Vagina (tissue), 2 donors: ENCODE results near the gene SETDB1. TPM values are rescaled to one million over a fixed set of nuclear protein-coding genes. Genes with fewer than 3 reads are reported as not detected.

Experiments used
- DNase-seq, 2 donors: peaks; one replicate each; pipeline ENCODE4 v3.0.0-alpha.2; 2017; ENCODE audit errors: extremely low spot score in 2 of 2
- H3K27ac ChIP-seq: fragments of 200-600 bp; sonication (generic); one replicate; pipeline ENCODE4 v1.5.1; 2019
- H3K27me3 ChIP-seq: fragments of 200-600 bp; sonication (generic); one replicate; pipeline ENCODE4 v1.5.1; 2019
- H3K36me3 ChIP-seq, 2 donors: fragments of 200-600 bp; sonication (generic); one replicate each; pipeline ENCODE4 v1.5.1; 2017 to 2019
- H3K4me1 ChIP-seq: fragments of 200-600 bp; sonication (generic); one replicate; pipeline ENCODE4 v1.5.1; 2019
- H3K4me3 ChIP-seq, 2 donors: fragments of 200-600 bp; sonication (generic); 1 replicate in 1 of 2; 2 replicates in 1 of 2; pipeline ENCODE4 v1.5.1; 2016 to 2019
- H3K9me3 ChIP-seq: fragments of 200-600 bp; sonication (generic); one replicate; pipeline ENCODE4 v1.5.1; 2019
- CTCF ChIP-seq, 3 experiments: fragments of 450-650 bp in 2 of 3; fragments of 200-600 bp in 1 of 3; sonication (generic) in 1 of 3; IDR thresholded peaks; one replicate each; pipeline ENCODE4 v1.5.1; 2017 to 2019; ENCODE audit warnings: antibody characterized with exemption in 3 of 3, mild to moderate bottlenecking in 2 of 3, moderate library complexity in 2 of 3
- POLR2A ChIP-seq, 2 donors: fragments of 450-650 bp; IDR thresholded peaks; one replicate each; pipeline ENCODE4 v1.6.1; 2017; ENCODE audit warnings: antibody characterized with exemption in 2 of 2, mild to moderate bottlenecking in 2 of 2, moderate library complexity in 2 of 2
- POLR2AphosphoS5 ChIP-seq, 2 donors: sonication (generic); formaldehyde crosslinking; IDR thresholded peaks; one replicate each; pipeline ENCODE4 v1.9.0; 2017; ENCODE audit warnings: antibody characterized with exemption in 2 of 2, mild to moderate bottlenecking in 2 of 2, low read depth in 1 of 2; ENCODE audit not compliant: insufficient read depth in 1 of 2
- intact Hi-C: fragments of 100-400 bp; cut with DNase I; formaldehyde crosslinking; loops from one replicate; pipeline ENCODE4 v1.15.1; 2023
- total RNA-seq: library from RNA; depleted of rRNA; stranded (reverse); fragments of >200 nt; gene quantifications from one replicate; pipeline ENCODE4 v1.2.3, GENCODE V29; 2016

The SETDB1 gene
- total RNA-seq, 1 donor from 2014 or later = 51.1 TPM

- Histone ChIP-seq H3K4me3 (peak overlapping the region; percentile 67 to 97), H3K27ac (peak overlapping the region; percentile 96), H3K36me3 (peaks cover 0 to 21% of the 10 kb centered on the region in 2 donors), H3K4me1 (peaks cover 47% of the 10 kb centered on the region), H3K27me3 (no peaks in the 10 kb centered on the region), H3K9me3 (no peaks in the 10 kb centered on the region)
- intact Hi-C loops = no loop called here
- TF ChIP-seq POLR2A (IDR thresholded peaks at IDR 0.05) (no peak), CTCF (IDR thresholded peaks at IDR 0.05) (no peak), POLR2AphosphoS5 (IDR thresholded peaks at IDR 0.05; ENCODE audit: insufficient read depth in 1 of 2, low read depth in 1 of 2) (no peak)
- no peak for DNase-seq
Measured at GRCh38 chr1:150971583-150972416, 45.6 kb downstream of the SETDB1 start.

DNA sequence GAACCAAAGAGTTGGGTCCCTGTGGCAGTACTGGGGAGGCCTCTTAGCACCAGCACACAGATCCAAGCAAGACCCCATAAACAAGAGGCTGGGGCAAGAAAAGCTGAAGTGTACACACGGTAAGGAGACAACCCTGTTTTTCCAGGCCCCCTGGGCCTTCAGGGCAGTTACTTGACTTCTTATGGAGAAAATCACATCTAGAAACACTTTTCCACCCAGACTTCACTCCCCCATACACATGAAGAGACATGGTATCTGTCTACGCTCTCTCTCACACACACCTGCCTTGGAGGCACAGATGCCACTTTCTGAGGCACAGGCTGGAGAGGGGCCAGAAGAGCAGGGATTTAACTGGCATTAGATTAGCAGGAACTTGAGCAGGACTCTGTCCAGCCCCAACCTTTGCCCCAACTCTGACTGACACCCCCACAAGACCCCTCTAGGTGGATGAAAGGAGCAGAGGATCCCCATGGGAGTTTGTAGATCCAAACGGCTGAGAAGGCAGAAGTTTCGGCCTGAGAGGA, 46.3 kb downstream of the SETDB1 start:
- TF ChIP-seq POLR2A (IDR thresholded peaks at IDR 0.05) = no peak
- TF ChIP-seq CTCF (IDR thresholded peaks at IDR 0.05) = no peak
- no peak for TF ChIP-seq POLR2AphosphoS5 (IDR thresholded peaks at IDR 0.05; ENCODE audit: insufficient read depth in 1 of 2, low read depth in 1 of 2)
- DNase-seq = no peak
- Histone ChIP-seq H3K4me1 (peaks cover 49% of the 10 kb centered on the region), H3K9me3 (no peaks in the 10 kb centered on the region), H3K27ac (peak overlapping the region; percentile 96), H3K4me3 (peak overlapping the region; percentile 67 to 97), H3K36me3 (peaks cover 0 to 14% of the 10 kb centered on the region in 2 donors), H3K27me3 (no peaks in the 10 kb centered on the region)
- intact Hi-C loops = no loop called here

GRCh38 chr1:150973258-150973835, 47.2 kb downstream of the SETDB1 start:
- H3K27me3 ChIP-seq = no peaks in the 10 kb centered on the region
- H3K4me3 ChIP-seq = peak overlapping the region; percentile 67 to 97
- H3K9me3 ChIP-seq = no peaks in the 10 kb centered on the region
- peak overlapping the region; percentile 96 for H3K27ac ChIP-seq
- peaks cover 0 to 5% of the 10 kb centered on the region in 2 donors for H3K36me3 ChIP-seq
- DNase-seq = no peak
- intact Hi-C loops = no loop called here
- TF ChIP-seq POLR2AphosphoS5 (IDR thresholded peaks at IDR 0.05; ENCODE audit: insufficient read depth in 1 of 2, low read depth in 1 of 2) = no peak
- no peak for TF ChIP-seq CTCF (IDR thresholded peaks at IDR 0.05)
- TF ChIP-seq POLR2A (IDR thresholded peaks at IDR 0.05) = no peak
- peaks cover 58% of the 10 kb centered on the region for H3K4me1 ChIP-seq

DNA sequence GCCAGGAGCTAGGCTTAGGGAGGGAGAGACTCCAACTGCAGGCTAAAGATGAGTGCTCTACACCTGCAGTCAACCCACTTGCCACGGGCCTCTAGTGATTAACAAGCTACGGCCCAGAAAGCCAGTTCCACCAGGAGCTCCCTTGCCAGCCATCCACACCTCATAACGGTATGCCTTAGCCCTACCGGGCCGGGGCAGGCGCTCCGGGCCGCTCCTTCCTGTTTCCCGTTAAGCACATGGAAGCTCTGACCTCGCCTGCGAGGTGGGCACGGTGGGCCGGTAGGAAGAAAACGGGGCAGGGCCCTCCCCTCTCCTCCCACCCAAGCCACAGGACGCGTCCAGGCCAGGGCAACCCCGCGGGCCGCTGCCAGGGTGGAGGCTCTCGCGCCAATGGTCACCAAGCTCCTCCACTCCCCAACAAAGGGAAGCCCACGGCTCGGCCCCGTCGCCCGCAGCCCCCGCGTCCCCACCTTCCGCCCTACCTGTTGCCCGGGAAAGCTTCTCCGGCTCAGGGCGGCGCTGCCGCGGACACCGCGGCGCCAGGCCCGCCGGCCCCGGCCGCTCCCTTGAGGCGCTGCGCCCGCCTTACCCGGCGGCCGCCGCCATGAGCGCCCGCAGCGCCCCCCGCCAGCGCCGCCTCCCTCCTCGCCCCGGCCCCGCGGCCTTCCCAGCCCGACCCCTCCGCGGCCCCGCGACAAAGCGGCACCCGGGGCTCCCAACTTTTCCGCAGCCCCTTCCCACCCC, 47.8 kb downstream of the SETDB1 start:
- no peak for DNase-seq
- Histone ChIP-seq H3K36me3 (no peaks in the 10 kb centered on the region), H3K4me1 (peaks cover 60% of the 10 kb centered on the region), H3K27ac (peak overlapping the region; percentile 96), H3K4me3 (peak overlapping the region; percentile 67 to 97), H3K27me3 (no peaks in the 10 kb centered on the region), H3K9me3 (no peaks in the 10 kb centered on the region)
- TF ChIP-seq POLR2AphosphoS5 (IDR thresholded peaks at IDR 0.05; ENCODE audit: insufficient read depth in 1 of 2, low read depth in 1 of 2) (peak in 1 of 2 donors; percentile 53), CTCF (IDR thresholded peaks at IDR 0.05) (no peak), POLR2A (IDR thresholded peaks at IDR 0.05) (no peak)
- intact Hi-C loops = no loop called here
